Renal pelvis (tissue), 4 donors: Measurements from ENCODE around the gene SF3A1. TPM values are rescaled to one million over a fixed set of nuclear protein-coding genes. Genes with fewer than 3 reads are reported as not detected.

ENCODE experiments used
- DNase-seq: peaks from one replicate; pipeline ENCODE4 v3.0.0-alpha.2; 2013
- polyA plus RNA-seq, 3 donors: library from polyadenylated mRNA; unstranded; fragments of 120-200 nt; gene quantifications; one replicate each; pipeline ENCODE4 v1.2.1, GENCODE V29; 2013; ENCODE audit not compliant: insufficient read length in 3 of 3

Gene SF3A1
- polyA plus RNA-seq, 3 donors, result 144 to 175 (median 162) TPM

DNA sequence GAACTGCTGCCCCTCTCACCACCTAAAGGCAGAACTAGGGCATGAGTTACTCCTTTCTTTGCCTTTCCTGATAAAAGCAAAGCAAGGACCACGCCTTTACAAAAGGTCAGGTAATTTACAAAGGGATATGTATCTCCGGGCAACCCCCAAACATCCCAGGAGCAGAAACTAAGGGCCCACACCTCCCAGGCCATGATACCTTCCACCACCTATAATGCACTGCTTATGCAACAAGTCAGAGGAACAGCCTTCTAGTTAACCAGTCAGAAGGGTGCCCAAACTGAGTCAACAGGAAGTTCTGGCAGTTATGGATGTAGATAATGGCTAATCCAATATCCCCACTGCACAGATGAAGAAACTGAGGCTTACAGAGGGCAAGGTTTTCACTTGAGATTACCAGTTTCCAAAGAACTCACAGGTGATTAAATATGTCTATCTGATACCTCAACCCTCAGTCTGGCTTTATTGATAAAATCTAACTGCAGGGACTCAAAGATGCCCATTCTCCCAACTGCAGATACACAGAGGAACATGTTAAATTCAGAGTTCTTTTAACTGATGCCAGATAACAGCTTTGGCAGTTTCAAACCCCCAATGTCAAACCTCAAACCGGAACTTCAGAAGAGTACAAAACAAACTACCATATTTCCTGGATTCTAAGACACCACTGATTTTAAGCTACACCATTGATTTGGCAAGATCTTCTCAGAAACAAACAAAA, 50.6 kb downstream of the SF3A1 start:
- no peak for DNase-seq

DNA sequence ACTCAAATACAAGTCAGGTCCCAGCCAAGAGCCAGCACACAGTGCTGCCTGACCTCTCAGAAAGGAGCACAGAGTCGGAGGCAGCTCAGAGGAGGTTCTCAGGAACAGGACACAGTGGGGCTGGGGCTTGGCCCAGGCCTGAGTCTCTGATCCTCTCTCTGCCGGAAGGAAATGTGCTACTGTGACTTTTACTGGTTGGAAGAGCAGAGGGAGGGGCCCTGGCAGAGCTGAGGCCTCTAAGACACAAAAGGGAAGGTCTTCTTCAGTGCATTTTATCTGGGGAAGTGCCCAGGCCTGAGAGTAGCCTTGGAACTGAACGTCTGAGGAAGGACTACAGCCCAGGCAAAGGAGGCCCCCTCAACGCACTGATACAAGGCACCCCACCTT, 51.2 kb downstream of the SF3A1 start:
- no peak for DNase-seq

DNA sequence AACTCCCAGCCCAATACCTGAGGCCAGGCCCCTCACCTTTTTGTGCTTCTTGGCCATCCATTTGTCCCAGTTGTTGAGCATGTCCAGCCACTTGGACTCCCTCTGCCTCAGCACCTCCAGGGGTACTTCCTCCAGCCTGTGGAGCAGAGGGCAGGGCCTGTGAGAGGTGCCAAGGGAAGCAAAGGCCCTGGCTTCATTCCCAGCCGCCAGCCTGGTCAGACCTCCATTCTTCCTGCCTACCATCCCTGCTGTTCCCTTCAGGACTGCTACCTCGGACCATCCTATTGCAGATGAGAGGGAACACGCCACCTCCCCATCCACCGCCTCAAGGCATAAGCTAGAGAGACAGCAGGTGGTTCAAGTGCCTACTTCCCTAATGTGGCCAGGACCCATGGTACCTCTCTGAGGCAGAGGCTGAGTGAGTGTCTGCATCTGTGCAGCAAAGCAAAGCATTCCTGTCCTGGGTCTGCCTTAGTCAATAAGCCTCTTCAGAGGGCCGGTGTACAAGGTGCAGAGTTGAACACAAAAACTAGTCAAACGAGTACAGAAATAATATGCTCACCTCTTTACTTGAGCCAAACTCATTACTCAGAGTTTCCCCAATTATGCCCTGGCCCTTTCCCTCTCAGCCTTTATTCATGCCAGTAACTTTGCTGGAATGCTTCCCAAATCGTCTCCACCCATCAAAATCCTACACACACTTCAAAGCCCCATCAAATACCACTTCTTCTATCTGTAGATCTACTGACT, 52.0 kb downstream of the SF3A1 start:
- no peak for DNase-seq

DNA sequence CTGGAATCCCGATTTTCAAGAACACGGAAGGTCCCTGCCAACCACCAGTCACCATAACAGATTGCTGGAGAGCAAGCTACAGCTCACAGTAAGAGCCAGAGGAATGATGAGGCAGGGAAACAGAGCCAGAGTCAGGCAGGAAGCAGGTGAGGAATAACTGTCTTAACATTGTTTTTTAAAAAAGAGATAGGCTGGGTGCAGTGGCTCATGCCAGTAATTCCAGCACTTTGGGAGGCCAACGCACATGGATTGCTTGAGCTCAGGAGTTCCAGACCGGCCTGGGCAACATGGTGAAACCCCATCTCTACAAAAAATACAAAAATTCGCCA, 53.9 kb downstream of the SF3A1 start:
- no peak for DNase-seq

DNA sequence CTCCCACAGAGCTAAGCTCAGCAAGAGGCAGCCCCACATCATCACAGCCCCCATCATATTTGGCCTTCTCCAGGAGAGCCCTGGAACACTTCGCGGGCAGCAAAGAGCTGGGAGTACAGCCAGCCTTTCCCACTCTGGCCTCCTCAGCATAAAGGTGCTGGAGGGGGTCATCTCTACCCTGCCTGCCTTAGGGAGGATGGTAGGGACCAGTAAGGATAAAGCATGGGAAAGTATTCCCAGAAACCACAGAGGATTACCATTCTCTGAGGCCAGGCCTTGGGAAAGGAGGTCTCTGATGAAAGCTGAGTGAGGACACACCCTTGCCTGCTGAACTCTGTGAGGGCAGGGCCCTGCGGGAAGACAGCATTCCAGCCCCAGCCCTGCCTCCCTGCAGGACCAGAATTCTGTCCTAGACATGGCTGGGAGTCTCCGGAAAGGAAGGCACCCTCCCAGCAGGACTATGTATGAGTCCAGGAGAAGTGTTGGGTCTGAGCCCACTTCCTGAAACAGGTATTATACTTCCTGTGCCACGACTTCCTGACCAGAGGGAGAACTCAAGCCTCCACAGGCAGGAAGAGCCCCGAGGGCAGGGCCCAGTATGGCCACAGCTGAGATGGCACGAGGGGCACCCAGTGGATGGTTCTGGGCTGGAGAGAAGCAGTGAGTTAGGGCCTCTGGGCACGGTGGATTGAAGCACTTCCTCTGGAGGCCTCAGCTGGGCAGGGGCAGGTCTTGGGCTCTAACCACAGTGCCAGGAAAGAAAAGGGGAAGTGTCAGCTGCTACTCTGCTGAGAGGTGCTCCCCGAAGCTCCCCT, 54.5 kb downstream of the SF3A1 start:
- no peak for DNase-seq

DNA sequence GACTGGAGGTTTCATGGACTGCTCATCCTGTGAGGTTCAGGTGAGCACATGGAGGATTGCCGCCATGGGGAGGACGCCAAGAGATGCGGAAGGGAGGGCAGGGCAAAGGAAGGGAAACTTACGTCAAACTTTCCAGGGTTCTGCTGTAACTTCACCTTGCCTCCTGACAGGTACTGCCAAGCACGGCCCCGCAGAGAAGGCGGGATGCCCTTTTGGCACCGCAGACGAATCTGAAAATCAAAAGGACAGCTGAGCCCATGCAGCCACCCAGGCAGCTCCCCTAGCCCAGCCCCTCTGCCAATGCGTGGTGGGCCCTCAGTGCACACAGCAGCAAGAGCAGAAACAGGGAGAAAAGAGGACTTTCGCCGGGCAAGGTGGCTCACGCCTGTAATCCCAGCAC, 57.4 kb downstream of the SF3A1 start:
- no peak for DNase-seq

DNA sequence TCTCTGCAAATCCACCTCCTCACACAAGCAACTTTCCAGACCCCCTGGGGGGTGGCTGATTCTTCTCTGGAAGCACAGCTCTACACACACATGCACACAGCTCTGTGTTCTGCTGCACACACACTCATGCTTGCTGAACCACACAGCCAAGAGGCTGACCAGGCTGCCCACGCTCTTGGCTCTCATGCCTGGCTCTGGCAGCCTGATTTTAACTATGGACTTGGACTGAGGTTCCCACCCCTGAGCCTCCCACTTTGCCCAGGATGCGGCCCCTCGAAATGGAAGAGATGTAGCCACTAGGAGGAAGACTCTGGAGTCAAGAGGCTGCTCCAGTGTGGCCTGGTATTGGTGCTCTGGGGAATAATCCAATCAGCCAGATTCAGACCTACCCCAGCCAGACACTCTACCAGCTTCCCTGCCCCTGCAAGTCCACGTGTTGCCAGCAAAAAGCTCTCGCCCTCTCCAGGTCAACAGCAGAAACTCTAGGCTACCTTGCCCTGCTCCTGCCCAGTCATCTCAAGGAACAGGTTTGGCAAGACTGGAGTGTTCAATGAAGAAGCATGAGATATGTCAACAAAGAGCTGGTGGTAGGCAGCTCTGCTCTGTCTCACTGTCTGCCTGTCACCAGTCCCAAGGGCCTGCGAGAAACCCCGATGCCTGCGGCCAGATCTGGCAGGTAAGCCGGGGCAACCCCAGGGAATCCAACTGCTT, 58.5 kb downstream of the SF3A1 start:
- DNase-seq, result no peak

DNA sequence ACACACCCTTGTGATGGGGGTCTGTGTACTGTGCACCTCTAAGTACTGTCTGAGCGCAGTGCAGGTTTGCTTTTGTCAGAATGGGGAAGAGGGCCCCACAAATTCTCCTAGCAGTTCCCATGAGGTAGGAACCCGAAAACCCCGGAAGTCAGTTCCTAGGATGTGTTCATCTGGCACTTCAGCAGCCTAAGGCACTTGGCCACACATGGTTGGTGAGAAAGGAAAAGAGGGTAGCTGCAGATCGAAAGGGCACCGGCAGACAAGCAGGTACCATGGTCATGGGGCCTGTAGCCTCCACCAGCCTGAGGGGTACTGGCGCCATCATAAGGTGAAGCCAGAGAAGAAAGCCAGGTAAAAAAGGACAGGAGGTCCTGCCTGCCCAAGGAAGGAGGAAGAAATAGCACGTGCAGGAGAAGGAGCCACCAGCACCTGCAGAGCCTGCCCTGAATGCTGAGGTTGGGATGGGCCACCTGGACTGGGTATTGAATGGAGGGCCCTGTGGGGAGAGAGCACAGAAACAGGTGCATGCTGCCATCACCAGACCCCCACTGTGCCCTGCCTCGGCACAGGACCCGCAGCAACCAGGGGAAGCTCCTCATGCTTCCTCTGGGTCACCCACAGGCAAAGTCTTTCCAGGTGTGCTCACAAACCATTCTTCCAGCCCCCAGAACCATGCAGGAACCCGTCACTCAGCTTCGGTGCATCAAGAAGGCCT, 59.3 kb downstream of the SF3A1 start:
- DNase-seq, result no peak

DNA sequence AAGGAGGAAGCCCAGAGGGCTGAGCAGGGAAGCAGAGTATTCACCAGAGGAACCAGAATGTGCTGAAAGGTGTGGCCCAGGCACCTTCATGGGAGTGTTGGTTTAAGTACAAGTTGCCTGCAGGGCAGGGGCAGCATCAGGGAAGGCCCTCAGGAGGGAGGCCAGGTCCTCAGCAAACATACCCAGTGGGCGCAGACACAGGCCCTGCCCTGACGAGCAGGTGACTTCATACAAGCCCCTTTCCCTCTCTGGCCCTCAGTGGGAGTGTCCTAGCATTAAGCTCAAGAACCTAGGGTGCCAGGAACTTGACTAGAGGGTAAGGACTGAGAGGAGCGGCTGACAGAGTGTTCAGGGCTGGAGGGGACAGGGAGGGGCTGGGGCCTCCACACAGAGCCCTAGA, 59.9 kb downstream of the SF3A1 start:
- no peak for DNase-seq

DNA sequence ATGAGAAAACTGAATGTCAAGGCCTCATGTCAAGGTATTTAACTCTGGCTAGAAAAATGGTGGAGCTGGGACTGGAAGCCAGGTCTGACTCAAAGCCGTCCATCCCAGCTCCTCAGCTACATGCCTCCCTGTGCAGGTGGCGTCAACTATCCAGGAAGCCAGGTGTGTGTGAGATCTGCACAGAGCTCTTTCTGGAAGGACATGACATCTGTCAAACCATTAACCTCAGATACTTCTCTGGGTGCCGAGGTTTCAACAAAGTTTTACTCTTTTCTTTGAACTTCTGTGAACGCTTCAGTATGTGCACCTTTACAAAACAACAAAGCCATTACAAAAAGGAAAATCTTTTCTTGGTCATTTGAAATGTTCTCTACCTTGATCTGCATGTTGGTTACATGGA, 60.4 kb downstream of the SF3A1 start:
- no peak for DNase-seq

DNA sequence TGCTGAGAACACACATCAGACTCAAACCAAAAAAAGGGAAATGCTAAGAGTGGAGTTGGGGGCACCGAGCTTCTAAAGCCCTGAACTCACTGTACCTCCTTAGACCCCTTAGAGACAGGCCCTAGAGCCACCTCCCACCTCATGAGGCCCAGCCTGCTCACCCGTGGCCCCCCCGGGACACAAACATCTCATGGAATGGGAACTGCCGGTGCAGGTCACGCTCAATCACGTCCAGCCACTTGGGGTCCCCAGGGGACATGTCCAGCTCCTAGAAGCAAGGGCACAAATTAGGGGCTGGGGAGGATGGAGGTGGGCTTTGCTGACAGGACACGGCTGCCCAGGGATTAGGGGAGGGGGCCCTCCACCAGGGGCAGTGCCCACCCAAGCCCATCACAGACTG, 61.1 kb downstream of the SF3A1 start:
- no peak for DNase-seq

DNA sequence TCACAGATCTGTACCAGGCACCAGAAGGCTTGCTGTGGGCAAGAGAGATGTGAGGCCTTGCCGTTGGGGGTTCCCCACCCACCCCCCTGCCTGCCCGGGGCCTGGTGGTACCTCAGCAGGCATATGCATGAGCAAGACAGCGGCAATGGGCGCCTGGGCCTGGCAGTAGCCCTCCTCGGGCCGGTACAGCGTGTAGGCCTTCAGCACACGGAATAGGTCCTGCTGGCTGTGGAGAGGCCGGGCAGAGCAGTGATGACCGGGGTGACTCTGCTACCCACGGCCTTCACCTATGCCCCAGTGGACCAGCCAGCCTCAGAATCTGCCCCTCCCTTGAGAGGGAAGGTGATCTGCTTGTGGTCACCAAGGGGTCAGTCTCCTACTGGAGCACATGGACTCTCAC, 61.9 kb downstream of the SF3A1 start:
- no peak for DNase-seq

DNA sequence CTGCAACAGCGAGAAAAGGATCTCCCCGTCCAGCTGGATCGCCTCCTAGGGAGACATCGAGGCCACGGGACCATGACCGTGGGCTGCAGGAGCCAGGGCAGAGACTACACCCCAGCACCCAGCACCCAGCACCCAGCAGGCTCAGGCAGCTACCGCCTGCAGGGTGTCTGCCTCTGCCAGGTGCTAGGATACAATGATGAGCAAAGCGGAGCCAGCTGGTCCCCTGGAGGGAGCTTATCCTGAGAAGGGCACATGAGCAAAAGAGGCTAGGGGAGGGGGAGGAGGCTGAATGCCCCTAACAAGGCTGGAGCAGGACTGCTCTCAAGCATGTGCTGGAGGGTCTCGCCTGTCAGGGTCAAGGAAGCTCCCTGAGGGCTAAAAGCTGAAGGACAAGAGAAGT, 62.6 kb downstream of the SF3A1 start:
- no peak for DNase-seq

DNA sequence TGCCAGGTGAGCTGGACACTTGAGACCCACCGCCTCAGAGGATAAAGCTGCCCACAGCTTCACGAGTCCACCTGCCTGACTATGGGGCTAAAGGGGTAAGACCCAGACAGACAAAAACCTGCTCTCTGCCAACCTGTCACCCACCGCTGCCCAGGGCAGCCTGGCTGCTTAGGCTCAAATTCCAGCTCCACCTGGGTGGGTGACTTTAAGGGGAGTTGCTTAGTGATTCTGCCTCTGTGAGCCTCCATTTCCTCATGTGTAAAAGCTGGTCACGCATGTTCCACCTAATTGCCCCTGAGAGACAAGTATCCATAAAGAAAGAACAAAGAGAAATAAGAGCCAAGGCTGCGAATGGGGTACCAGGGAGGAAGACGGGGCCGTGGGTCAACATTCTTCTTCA, 63.7 kb downstream of the SF3A1 start:
- DNase-seq, result no peak

DNA sequence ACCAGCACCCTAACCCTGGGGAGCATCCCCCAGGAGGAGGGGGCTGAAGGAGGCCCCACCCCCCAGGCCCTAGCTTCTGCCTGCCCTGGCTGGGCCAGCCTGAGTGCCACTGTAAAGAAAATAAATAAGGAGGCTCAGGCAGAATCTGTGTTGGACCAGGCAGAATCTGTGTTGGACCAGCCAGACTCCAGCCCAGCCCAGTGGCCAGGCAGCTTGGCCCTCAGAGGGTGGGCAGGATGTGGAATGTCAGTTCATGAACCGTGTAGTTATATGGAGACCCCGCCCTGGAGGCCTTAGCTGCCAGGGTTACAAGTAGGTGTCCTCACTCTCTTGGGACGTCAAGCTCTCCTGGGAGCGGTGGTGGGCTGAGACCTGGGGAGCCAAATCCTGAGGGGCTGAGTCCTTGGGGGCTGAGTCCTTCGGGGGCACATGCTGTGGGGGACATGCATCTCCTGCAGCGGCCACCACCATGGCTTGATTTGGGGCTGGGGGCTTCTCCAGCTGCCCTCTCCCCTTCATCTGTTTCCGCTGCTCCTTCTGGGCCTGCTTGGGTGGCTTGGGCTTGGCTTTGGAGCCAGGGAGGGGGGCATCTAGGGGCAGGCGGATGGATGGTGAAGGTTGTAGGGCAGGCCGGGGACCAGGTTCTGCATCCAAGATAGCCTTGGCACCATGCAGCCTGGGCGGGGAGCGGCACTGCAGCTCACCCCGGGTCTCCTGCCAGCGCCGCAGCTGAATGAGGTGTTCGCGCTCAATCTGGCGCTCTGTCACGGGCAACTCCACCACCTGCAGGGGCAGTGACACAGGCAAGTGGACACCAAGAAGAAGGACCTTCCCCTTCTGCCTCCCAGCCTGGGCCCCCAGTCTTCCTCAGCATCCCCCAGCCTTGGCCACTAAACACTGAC, 64.4 kb downstream of the SF3A1 start:
- no peak for DNase-seq

DNA sequence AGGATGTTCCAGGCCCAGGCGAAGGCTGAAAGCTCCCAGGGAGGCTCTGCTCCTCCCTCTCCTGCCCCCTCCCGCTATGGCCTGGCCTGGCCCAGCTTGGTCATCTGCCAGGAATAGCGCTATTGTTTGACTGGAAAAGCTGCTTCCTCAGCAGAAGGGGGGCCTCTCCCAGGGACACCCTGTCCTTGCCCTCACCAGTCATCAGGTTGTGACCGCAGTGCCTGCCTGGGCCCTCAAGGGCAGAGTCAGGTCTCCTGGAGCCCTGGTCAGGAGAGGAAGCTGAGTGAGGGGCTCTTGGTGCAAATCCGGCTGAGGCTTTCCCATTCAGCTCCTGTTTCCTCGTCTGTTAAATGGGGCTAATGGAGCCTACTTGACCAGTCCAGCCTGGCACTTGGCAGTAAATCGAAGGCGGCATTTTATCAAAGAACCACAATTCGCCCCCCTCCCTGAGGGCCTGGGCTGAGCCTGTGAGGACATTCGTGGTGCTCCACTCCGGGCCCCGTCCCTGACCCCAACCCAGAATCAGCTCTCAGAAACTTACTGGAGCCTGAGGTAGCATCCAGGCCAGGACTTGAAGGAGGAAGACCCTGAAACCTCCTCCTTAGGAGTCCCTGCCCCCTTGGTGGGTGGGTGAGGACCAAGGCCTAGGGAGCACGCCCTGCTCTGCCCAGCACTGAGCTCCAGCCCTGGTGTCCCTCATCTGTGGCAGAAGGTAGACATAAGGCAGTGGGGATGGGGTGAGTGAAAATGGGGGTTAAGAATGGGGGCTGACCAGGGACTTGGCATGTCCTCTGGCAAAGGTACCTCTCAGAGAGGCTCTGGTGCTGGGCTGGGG, 65.4 kb downstream of the SF3A1 start:
- DNase-seq, result no peak

DNA sequence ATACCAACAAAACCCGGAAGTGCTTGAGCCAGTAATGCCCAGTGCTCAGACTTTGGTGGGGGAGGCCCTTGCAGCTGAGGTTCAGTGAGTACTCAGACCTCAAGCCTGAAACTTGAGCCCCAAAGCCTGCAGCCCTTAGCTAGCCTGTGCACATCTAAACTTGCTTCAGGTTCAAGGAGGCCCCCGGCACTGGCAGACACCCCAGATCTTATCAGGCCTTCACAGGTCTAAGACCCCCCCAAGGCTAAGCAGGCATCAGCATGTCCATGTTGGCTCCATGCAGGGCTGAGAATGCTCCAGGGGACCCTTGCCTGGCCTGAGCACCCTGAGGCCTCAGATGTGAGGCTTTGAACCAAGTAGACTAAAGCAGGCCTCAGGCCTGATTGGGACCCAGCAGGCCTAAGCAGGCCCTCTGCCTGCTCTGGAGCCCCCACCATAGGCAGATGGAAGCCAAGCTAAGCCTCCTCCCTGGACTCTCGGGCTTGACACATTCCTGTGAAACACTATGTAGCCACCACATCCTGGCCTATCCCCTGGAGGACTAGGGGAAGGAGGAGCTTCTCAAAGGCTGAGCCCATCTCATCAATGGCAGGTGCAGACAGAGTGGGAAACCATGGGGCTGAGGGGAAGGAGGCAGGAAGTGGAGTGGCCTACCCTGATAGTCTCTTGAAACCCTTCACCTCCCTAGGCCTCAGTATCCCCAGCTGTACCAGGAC, 66.2 kb downstream of the SF3A1 start:
- DNase-seq, result no peak

DNA sequence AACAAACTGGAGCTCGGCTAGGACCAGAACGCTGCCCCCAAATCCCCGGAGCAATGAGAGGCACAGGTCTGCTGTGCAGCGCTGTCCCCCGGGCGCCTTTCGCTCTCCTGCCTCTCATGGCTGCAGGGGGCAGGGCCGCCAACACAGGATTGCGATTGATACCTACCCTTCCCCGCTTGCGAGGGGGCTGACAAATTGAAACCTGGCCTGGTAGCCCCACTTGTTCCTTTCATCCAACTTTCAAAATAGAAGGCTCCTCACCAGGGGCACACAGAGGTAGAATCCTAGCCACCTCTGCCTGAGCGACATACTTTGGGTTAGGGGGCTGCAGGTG, 66.7 kb downstream of the SF3A1 start:
- DNase-seq, result no peak
